Measurements from ENCODE around the gene BRMS1. TPM values are rescaled to one million over a fixed set of nuclear protein-coding genes. Genes with fewer than 3 reads are reported as not detected.

BRMS1 gene
- polyA plus RNA-seq, 1 donor (not counting 4 experiments of a cell fraction or from before 2014, with no cell fraction given), result 61.4 TPM

DNA sequence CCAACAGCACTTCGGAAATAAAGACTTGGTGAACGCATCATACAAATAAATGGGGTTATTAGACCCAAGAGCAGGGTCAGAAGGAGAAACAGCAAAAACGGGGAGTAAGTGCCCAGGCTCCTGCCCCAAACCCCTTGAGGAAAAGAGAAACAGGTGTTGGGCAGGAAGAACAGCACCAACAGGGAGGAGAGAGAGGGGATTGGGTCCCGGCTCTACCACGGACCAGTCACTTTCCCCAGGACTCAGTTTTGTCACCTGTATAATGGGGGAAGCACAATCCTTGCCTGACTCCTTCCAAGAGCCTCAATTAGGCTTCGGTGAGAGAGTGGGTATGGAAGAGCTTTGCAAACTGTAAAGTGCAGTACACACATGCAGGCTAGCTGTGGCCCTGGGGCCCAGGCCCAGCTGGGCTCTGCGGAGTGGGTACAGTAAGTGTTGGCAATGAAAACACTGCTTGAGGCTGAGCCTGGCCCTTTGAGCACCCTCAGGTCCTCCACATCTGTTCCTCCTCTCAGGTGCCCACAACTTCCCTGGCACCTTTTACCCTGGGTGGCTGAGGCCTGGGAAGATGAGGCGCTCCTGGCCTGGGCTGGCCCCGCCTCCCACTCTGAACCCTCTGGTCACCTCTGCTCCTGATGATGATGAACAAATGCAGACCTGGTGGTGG is 17.7 kb upstream of the BRMS1 start:
- no peaks in the 10 kb centered on the region for H3K9me3 ChIP-seq (ENCODE audit: control insufficient read depth, low read depth, low read length)
- no peak overlapping the region for H3K27ac ChIP-seq (ENCODE audit: control insufficient read depth, insufficient read depth, low read length)
- no peaks in the 10 kb centered on the region for H3K9me1 ChIP-seq (ENCODE audit: control insufficient read depth, extremely low read depth, insufficient read depth, low read length)
- no peaks in the 10 kb centered on the region for H3K27me3 ChIP-seq (ENCODE audit: control insufficient read depth, extremely low read depth, insufficient read depth, low read length)
- H4K20me1 ChIP-seq (ENCODE audit: control insufficient read depth, extremely low read depth, insufficient read depth, low read length), result peaks cover 3% of the 10 kb centered on the region
- no peak for DNase-seq (ENCODE audit: low read depth, low spot score)
- no peak overlapping the region for H2AFZ ChIP-seq (ENCODE audit: control insufficient read depth, low read length)
- no peak overlapping the region for H3K4me2 ChIP-seq (ENCODE audit: control insufficient read depth, extremely low read depth, insufficient read depth, low read depth, low read length)
- peaks cover 0 to 5% of the 10 kb centered on the region in 2 experiments for H3K36me3 ChIP-seq (ENCODE audit: control insufficient read depth in 2 of 2, extremely low read depth in 1 of 2, insufficient read depth in 2 of 2, low read length in 2 of 2)
- H3K4me3 ChIP-seq (ENCODE audit: control insufficient read depth in 2 of 3, extremely low read depth in 1 of 3, insufficient read depth in 2 of 3, low read depth in 1 of 3, low read length in 3 of 3), result no peak overlapping the region
- H3K4me1 ChIP-seq (ENCODE audit: control insufficient read depth, extremely low read depth, insufficient read depth, low read length), result no peaks in the 10 kb centered on the region
- H3K9ac ChIP-seq (ENCODE audit: control insufficient read depth, extremely low read depth, insufficient read depth, low read length), result no peak overlapping the region
- H3K79me2 ChIP-seq (ENCODE audit: control insufficient read depth, insufficient read depth, low read length), result no peaks in the 10 kb centered on the region
- dilution Hi-C loops (cut with MboI; ENCODE audit: extremely low pct_ligation_motif_present, low sequenced_read_pairs), result no loop called here
- FAIRE-seq, result no peak
- TF ChIP-seq, protein P1, sequence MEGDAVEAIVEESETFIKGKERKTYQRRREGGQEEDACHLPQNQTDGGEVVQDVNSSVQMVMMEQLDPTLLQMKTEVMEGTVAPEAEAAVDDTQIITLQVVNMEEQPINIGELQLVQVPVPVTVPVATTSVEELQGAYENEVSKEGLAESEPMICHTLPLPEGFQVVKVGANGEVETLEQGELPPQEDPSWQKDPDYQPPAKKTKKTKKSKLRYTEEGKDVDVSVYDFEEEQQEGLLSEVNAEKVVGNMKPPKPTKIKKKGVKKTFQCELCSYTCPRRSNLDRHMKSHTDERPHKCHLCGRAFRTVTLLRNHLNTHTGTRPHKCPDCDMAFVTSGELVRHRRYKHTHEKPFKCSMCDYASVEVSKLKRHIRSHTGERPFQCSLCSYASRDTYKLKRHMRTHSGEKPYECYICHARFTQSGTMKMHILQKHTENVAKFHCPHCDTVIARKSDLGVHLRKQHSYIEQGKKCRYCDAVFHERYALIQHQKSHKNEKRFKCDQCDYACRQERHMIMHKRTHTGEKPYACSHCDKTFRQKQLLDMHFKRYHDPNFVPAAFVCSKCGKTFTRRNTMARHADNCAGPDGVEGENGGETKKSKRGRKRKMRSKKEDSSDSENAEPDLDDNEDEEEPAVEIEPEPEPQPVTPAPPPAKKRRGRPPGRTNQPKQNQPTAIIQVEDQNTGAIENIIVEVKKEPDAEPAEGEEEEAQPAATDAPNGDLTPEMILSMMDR (optimal IDR thresholded peaks at IDR 0.05 in 1 of 3, IDR thresholded peaks at IDR 0.05 in 1 of 3, conservative IDR thresholded peaks at IDR 0.05 in 1 of 3; ENCODE audit: extremely low read depth in 1 of 3, insufficient read depth in 2 of 3, low read length in 3 of 3), result no peak
- TF ChIP-seq EZH2 (IDR thresholded peaks at IDR 0.05; ENCODE audit: low read length), result no peak

DNA sequence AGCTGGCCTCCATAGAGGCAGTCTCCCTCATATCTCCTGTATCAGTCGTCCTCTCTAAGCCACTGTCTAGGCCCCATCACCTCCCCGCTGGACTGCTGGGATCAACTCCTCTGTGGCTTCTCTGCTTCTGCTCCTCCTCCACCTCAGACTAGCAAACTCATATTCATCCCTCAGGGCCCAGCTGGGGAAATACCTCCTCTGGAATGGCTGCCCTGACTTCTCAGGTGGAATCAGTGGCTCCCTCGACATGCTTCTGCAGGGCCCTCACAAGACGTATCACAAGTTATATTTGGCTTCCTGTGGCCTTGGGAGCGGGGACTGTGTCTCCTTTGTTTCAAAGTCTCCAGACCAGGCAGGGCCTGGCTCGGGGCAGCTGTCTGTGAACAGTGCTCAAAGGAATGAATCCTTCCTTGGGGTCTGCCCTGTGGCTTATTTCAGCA is 16.6 kb upstream of the BRMS1 start:
- Histone ChIP-seq H3K9me3 (ENCODE audit: control insufficient read depth, low read depth, low read length) (no peaks in the 10 kb centered on the region), H3K27me3 (ENCODE audit: control insufficient read depth, extremely low read depth, insufficient read depth, low read length) (no peaks in the 10 kb centered on the region), H4K20me1 (ENCODE audit: control insufficient read depth, extremely low read depth, insufficient read depth, low read length) (peaks cover 3% of the 10 kb centered on the region), H3K4me2 (ENCODE audit: control insufficient read depth, extremely low read depth, insufficient read depth, low read depth, low read length) (no peak overlapping the region), H3K36me3 (ENCODE audit: control insufficient read depth in 2 of 2, extremely low read depth in 1 of 2, insufficient read depth in 2 of 2, low read length in 2 of 2) (no peaks in the 10 kb centered on the region), H3K9ac (ENCODE audit: control insufficient read depth, extremely low read depth, insufficient read depth, low read length) (no peak overlapping the region), H2AFZ (ENCODE audit: control insufficient read depth, low read length) (no peak overlapping the region), H3K79me2 (ENCODE audit: control insufficient read depth, insufficient read depth, low read length) (no peaks in the 10 kb centered on the region), H3K27ac (ENCODE audit: control insufficient read depth, insufficient read depth, low read length) (no peak overlapping the region), H3K4me1 (ENCODE audit: control insufficient read depth, extremely low read depth, insufficient read depth, low read length) (no peaks in the 10 kb centered on the region), H3K4me3 (ENCODE audit: control insufficient read depth in 2 of 3, extremely low read depth in 1 of 3, insufficient read depth in 2 of 3, low read depth in 1 of 3, low read length in 3 of 3) (no peak overlapping the region), H3K9me1 (ENCODE audit: control insufficient read depth, extremely low read depth, insufficient read depth, low read length) (no peaks in the 10 kb centered on the region)
- DNase-seq (ENCODE audit: low read depth, low spot score) (no peak), FAIRE-seq (no peak)
- dilution Hi-C loops (cut with MboI; ENCODE audit: extremely low pct_ligation_motif_present, low sequenced_read_pairs), result no loop called here
- TF ChIP-seq, protein P1 (optimal IDR thresholded peaks at IDR 0.05 in 1 of 3, IDR thresholded peaks at IDR 0.05 in 1 of 3, conservative IDR thresholded peaks at IDR 0.05 in 1 of 3; ENCODE audit: extremely low read depth in 1 of 3, insufficient read depth in 2 of 3, low read length in 3 of 3), result no peak
- TF ChIP-seq EZH2 (IDR thresholded peaks at IDR 0.05; ENCODE audit: low read length), result no peak
